Liver (tissue), 9 donors: ENCODE measurements around the gene RNF225. TPM values are rescaled to one million over a fixed set of nuclear protein-coding genes. Genes with fewer than 3 reads are reported as not detected.

Experiments
- DNase-seq: peaks from one replicate; pipeline ENCODE4 v3.0.0-alpha.2; 2017; ENCODE audit warnings: low spot score
- H3K27ac ChIP-seq, 2 donors: one replicate each; pipeline ENCODE4 v1.7.0; 2013; ENCODE audit warnings: inconsistent platforms in 2 of 2, low read length in 2 of 2, control low read depth in 1 of 2, low read depth in 1 of 2, mild to moderate bottlenecking in 1 of 2
- H3K27me3 ChIP-seq, 4 donors: one replicate each; pipeline versions ENCODE4 v1.6.1 to v1.7.0; 2013; ENCODE audit warnings: low read length in 3 of 4, inconsistent platforms in 1 of 4, mild to moderate bottlenecking in 1 of 4, moderate library complexity in 1 of 4; ENCODE audit not compliant: control insufficient read depth in 4 of 4, insufficient read depth in 4 of 4
- H3K36me3 ChIP-seq, 4 donors: one replicate each; pipeline versions ENCODE4 v1.6.1 to v1.7.0; 2013; ENCODE audit warnings: low read length in 3 of 4, mild to moderate bottlenecking in 3 of 4, low read depth in 1 of 4, moderate library complexity in 1 of 4; ENCODE audit not compliant: control insufficient read depth in 4 of 4, insufficient read depth in 3 of 4
- H3K4me1 ChIP-seq, 4 donors: one replicate each; pipeline versions ENCODE4 v1.6.1 to v1.7.0; 2013; ENCODE audit warnings: low read length in 3 of 4, mild to moderate bottlenecking in 3 of 4, moderate library complexity in 1 of 4; ENCODE audit not compliant: control insufficient read depth in 4 of 4, insufficient read depth in 4 of 4
- H3K4me3 ChIP-seq, 3 donors: one replicate each; pipeline versions ENCODE4 v1.6.1 to v1.7.0; 2013; ENCODE audit warnings: low read length in 3 of 3, control low read depth in 1 of 3, low read depth in 1 of 3, mild to moderate bottlenecking in 1 of 3
- H3K9ac ChIP-seq, 2 donors: one replicate each; pipeline ENCODE4 v1.7.0; 2013; ENCODE audit warnings: low read length in 2 of 2, mild to moderate bottlenecking in 2 of 2, moderate library complexity in 2 of 2, control low read depth in 1 of 2, low read depth in 1 of 2
- H3K9me3 ChIP-seq, 4 donors: one replicate each; pipeline versions ENCODE4 v1.6.1 to v1.7.0; 2013; ENCODE audit warnings: low read length in 3 of 4; ENCODE audit not compliant: control insufficient read depth in 4 of 4
- CTCF ChIP-seq: fragments of 150-350 bp; IDR thresholded peaks from 2 replicates; pipeline ENCODE4 v1.5.1; 2017; ENCODE audit warnings: improper control_type of control experiment, low read depth, low read length; ENCODE audit not compliant: missing input control
- EGR1 ChIP-seq, 2 donors: IDR thresholded peaks; 2 replicates each; pipeline ENCODE4 v1.6.1; 2016 to 2018; ENCODE audit warnings: antibody characterized with exemption in 2 of 2, low read depth in 2 of 2
- FOXA1 ChIP-seq: IDR thresholded peaks from 2 replicates; pipeline ENCODE4 v1.6.1; 2016; ENCODE audit warnings: antibody characterized with exemption
- FOXA2 ChIP-seq: IDR thresholded peaks from 2 replicates; pipeline ENCODE4 v1.6.1; 2016; ENCODE audit warnings: antibody characterized with exemption
- GABPA ChIP-seq, 2 donors: IDR thresholded peaks in 1 of 2; conservative IDR thresholded peaks in 1 of 2; 2 replicates each; pipeline ENCODE4 v1.6.1; 2016; ENCODE audit warnings: antibody characterized with exemption in 2 of 2, mild to moderate bottlenecking in 1 of 2, moderate library complexity in 1 of 2
- JUND ChIP-seq, 2 donors: IDR thresholded peaks; 2 replicates each; pipeline ENCODE4 v1.6.1; 2016; ENCODE audit warnings: antibody characterized with exemption in 2 of 2
- MAX ChIP-seq: IDR thresholded peaks from 2 replicates; pipeline ENCODE4 v1.6.1; 2016; ENCODE audit warnings: antibody characterized with exemption
- NR2F2 ChIP-seq: IDR thresholded peaks from 2 replicates; pipeline ENCODE4 v1.6.1; 2016; ENCODE audit warnings: antibody characterized with exemption
- RAD21 ChIP-seq, 2 donors: IDR thresholded peaks; 2 replicates each; pipeline ENCODE4 v1.6.1; 2016; ENCODE audit warnings: antibody characterized with exemption in 2 of 2, mild to moderate bottlenecking in 2 of 2
- RXRA ChIP-seq, 2 donors: IDR thresholded peaks; 2 replicates each; pipeline ENCODE4 v1.6.1; 2017 to 2018; ENCODE audit warnings: antibody characterized with exemption in 2 of 2, mild to moderate bottlenecking in 1 of 2
- SP1 ChIP-seq: IDR thresholded peaks from 2 replicates; pipeline ENCODE4 v1.6.1; 2018; ENCODE audit warnings: antibody characterized with exemption, mild to moderate bottlenecking
- YY1 ChIP-seq: IDR thresholded peaks from 2 replicates; pipeline ENCODE4 v1.6.1; 2016; ENCODE audit warnings: antibody characterized with exemption, mild to moderate bottlenecking
- ZBTB33 ChIP-seq: IDR thresholded peaks from 2 replicates; pipeline ENCODE4 v1.6.1; 2016; ENCODE audit warnings: antibody characterized with exemption
- WGBS: extraction: QIAGEN DNeasy Blood & Tissue Kit; methylation state at CpG from one replicate; pipeline ENCODE4 v1.1.7; 2013; 5-methylcytosine and 5-hydroxymethylcytosine counted together
- polyA plus RNA-seq, 2 donors: library from polyadenylated mRNA; stranded (reverse) in 1 of 2; unstranded in 1 of 2; fragments of 200-250 nt in 1 of 2; fragments of >200 nt in 1 of 2; fragmentation: Nextera tagmentation in 1 of 2; extraction: Ambion mirVana in 1 of 2; gene quantifications; one replicate each; pipeline versions ENCODE4 v1.2.1 to v1.2.3, GENCODE V29; 2013 to 2015
- total RNA-seq, 2 donors: library from RNA; depleted of rRNA; stranded (reverse); fragments of >200 nt; gene quantifications; one replicate each; pipeline ENCODE4 v1.2.3, GENCODE V29; 2014
- TF ChIP-seq, protein P1 (sequence below): IDR thresholded peaks from 2 replicates; pipeline ENCODE4 v1.6.1; 2016; ENCODE audit warnings: antibody characterized with exemption, mild to moderate bottlenecking
- donor health status: healthy.
- donor health status: healthy.
- donor health status: healthy.
- donor health status: healthy.
- donor health status: healthy.

Gene RNF225
- total and polyA plus RNA-seq, 4 donors: not detected

DNA sequence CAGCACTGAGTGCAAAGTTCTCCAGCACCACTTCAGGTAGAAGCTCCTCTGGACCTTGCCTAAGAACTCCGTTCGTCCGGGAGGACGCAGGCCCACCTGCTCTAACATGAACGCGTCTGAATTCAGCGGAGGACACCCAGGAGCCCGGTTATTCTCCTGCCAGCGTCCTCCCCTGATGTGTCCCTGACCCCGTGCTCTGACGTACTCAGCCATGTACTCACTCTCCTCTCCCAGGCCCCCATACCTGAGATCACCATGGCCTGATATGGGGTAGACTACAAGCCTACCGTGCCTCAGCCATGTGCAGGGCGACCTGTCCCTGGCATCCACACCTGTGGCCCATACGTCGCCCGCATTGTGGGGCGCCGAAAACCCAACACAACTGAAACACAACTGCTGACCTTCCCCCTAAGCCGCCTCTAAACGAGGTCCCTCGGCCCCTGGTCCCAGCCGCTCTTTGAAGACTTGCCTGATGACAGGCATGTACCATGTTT, 12.2 kb downstream of the RNF225 start (continued):
- TF ChIP-seq CTCF (no peak), MAX (no peak), EGR1 (IDR thresholded peaks at IDR 0.05; ENCODE audit: low read depth in 2 of 2) (no peak), ZBTB33 (no peak), RAD21 (IDR thresholded peaks at IDR 0.05) (no peak), RXRA (IDR thresholded peaks at IDR 0.05) (no peak), FOXA2 (no peak), NR2F2 (no peak)

- peak within 1 kb of the TSS; percentile 76 to 90 (median 86) for H3K4me3 ChIP-seq
- TF ChIP-seq YY1 (peak; percentile 96), RXRA (IDR thresholded peaks at IDR 0.05) (peak; percentile 19 to 39), EGR1 (IDR thresholded peaks at IDR 0.05; ENCODE audit: low read depth in 2 of 2) (peak; percentile 74 to 77), ZBTB33 (no peak), FOXA1 (no peak), JUND (IDR thresholded peaks at IDR 0.05) (no peak), GABPA (IDR thresholded peaks at IDR 0.05 in 1 of 2, conservative IDR thresholded peaks at IDR 0.05 in 1 of 2) (peak in 1 of 2 donors; percentile 91), RAD21 (IDR thresholded peaks at IDR 0.05) (peak in 1 of 2 donors; percentile 49), SP1 (peak; percentile 54)
- TF ChIP-seq, protein P1, sequence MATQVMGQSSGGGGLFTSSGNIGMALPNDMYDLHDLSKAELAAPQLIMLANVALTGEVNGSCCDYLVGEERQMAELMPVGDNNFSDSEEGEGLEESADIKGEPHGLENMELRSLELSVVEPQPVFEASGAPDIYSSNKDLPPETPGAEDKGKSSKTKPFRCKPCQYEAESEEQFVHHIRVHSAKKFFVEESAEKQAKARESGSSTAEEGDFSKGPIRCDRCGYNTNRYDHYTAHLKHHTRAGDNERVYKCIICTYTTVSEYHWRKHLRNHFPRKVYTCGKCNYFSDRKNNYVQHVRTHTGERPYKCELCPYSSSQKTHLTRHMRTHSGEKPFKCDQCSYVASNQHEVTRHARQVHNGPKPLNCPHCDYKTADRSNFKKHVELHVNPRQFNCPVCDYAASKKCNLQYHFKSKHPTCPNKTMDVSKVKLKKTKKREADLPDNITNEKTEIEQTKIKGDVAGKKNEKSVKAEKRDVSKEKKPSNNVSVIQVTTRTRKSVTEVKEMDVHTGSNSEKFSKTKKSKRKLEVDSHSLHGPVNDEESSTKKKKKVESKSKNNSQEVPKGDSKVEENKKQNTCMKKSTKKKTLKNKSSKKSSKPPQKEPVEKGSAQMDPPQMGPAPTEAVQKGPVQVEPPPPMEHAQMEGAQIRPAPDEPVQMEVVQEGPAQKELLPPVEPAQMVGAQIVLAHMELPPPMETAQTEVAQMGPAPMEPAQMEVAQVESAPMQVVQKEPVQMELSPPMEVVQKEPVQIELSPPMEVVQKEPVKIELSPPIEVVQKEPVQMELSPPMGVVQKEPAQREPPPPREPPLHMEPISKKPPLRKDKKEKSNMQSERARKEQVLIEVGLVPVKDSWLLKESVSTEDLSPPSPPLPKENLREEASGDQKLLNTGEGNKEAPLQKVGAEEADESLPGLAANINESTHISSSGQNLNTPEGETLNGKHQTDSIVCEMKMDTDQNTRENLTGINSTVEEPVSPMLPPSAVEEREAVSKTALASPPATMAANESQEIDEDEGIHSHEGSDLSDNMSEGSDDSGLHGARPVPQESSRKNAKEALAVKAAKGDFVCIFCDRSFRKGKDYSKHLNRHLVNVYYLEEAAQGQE: peak; percentile 1
- H3K36me3 ChIP-seq: no peaks in the 10 kb centered on the region
- H3K27ac ChIP-seq: peak within 1 kb of the TSS; percentile 80 to 83
- WGBS: under 1% methylated on average over 100 of the region's 100 CpGs
- H3K4me1 ChIP-seq: peaks cover 5 to 30% (median 21%) of the 10 kb centered on the region in 4 donors
- DNase-seq: peak; percentile 94
- no peaks in the 10 kb centered on the region for H3K9me3 ChIP-seq
- no peaks in the 10 kb centered on the region for H3K27me3 ChIP-seq
- H3K9ac ChIP-seq: peak within 1 kb of the TSS; percentile 31 to 76
These were observed 12.9 kb downstream of the RNF225 start, which contains the start of gene ZNF584 for GRCh38 chr19:58408152-58409009. Gene ZNF584 (plus strand): TSS chr19:58408649. CDS start chr19:58409148, 499 bp downstream.
